Measurements from ENCODE around the gene TRAK2. TPM values are rescaled to one million over a fixed set of nuclear protein-coding genes. Genes with fewer than 3 reads are reported as not detected.

The TRAK2 gene
- total RNA-seq, 1 donor from 2014 or later, result 66.5 TPM

DNA sequence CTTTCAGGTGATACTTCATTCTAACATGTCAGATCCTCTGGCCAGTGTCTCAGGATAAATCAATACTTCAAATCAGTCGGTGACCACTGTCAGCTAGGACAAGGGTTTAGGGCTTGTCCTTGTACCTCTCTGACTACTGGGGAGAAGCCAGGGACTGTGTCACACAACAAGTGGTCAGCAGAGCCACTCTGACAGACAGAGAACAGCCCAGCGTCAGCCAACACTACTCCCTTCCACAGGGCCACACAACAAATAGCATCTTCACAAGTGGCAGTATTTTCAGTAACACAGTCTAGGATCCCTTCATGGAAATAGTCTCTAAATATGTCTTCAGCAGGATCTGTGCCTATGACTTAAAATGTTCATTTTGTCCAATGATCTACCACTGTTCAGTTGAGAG is 108.3 kb downstream of the TRAK2 start:
- ATAC-seq, result no peak
- TF ChIP-seq, protein P1, sequence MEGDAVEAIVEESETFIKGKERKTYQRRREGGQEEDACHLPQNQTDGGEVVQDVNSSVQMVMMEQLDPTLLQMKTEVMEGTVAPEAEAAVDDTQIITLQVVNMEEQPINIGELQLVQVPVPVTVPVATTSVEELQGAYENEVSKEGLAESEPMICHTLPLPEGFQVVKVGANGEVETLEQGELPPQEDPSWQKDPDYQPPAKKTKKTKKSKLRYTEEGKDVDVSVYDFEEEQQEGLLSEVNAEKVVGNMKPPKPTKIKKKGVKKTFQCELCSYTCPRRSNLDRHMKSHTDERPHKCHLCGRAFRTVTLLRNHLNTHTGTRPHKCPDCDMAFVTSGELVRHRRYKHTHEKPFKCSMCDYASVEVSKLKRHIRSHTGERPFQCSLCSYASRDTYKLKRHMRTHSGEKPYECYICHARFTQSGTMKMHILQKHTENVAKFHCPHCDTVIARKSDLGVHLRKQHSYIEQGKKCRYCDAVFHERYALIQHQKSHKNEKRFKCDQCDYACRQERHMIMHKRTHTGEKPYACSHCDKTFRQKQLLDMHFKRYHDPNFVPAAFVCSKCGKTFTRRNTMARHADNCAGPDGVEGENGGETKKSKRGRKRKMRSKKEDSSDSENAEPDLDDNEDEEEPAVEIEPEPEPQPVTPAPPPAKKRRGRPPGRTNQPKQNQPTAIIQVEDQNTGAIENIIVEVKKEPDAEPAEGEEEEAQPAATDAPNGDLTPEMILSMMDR (IDR thresholded peaks at IDR 0.05), result no peak
- Histone ChIP-seq H3K4me3 (no peak overlapping the region), H3K9me3 (no peaks in the 10 kb centered on the region), H3K27me3 (ENCODE audit: low read depth) (no peaks in the 10 kb centered on the region), H3K36me3 (no peaks in the 10 kb centered on the region), H3K27ac (no peak overlapping the region), H3K4me1 (no peaks in the 10 kb centered on the region)
- intact Hi-C loops (cut with DNase I), result no loop called here
- no peak for DNase-seq

DNA sequence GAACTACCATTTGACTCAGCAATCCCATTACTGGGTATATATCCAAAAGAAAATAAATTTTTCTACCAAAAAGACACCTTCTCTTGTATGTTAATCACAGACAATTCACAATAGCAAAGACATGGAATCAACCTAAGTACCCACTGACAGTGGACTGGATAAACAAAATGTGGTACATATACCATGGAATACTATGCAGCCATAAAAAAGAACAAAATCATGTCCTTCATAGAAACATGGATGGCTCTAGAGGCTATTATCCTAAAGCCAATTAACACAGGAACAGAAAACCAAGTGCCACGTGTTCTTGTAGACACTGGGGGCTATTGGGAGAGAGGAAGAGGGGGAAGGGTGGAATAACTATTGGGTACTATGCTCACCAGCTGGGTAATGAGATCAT is 121.8 kb downstream of the TRAK2 start:
- TF ChIP-seq, protein P1 (IDR thresholded peaks at IDR 0.05), result no peak
- Histone ChIP-seq H3K36me3 (no peaks in the 10 kb centered on the region), H3K4me1 (no peaks in the 10 kb centered on the region), H3K4me3 (no peak overlapping the region), H3K27me3 (ENCODE audit: low read depth) (no peaks in the 10 kb centered on the region), H3K27ac (no peak overlapping the region), H3K9me3 (no peaks in the 10 kb centered on the region)
- ATAC-seq (no peak), DNase-seq (no peak)
- intact Hi-C loops (cut with DNase I), result no loop called here

DNA sequence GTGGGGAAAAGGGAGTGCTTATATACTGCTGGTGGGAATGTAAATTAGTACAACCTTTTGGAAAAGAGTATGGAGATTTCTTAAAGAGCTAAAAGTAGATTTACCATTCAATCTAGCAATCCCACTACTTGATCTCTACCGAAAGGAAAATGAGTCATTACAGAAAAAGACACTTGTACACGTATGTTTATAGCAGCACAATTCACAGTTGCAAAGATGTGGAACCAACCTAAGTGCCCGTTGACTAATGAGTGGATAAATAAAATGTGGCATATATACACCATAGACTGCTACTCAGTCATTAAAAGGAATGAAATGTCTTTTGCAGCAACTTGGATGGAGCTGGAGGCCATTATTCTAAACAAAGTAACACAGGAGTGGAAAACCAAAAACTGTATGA is 123.6 kb downstream of the TRAK2 start:
- Histone ChIP-seq H3K27ac (no peak overlapping the region), H3K9me3 (peaks cover 17% of the 10 kb centered on the region), H3K27me3 (ENCODE audit: low read depth) (no peaks in the 10 kb centered on the region), H3K4me1 (no peaks in the 10 kb centered on the region), H3K4me3 (no peak overlapping the region), H3K36me3 (no peaks in the 10 kb centered on the region)
- ATAC-seq, result no peak
- intact Hi-C loops (cut with DNase I), result no loop called here
- no peak for DNase-seq
- TF ChIP-seq, protein P1 (IDR thresholded peaks at IDR 0.05), result no peak

Other genes starting within 250 kb of the TRAK2 start
- 44.2 TPM for gene CASP8, start 190.9 kb downstream of the TRAK2 start, total RNA-seq
- 6.8 TPM for gene FLACC1, start 94.1 kb downstream of the TRAK2 start, total RNA-seq
- gene STRADB, start 282 bp upstream of the TRAK2 start, total RNA-seq, result 24.5 TPM
- gene TMEM237, start 192.0 kb upstream of the TRAK2 start, total RNA-seq, result 13.9 TPM
- 0.30 TPM for gene MPP4, start 247.2 kb upstream of the TRAK2 start, total RNA-seq